Prostate gland (tissue), 2 donors: ENCODE data around the gene PAPPA. TPM values are rescaled to one million over a fixed set of nuclear protein-coding genes. Genes with fewer than 3 reads are reported as not detected.

Experiments
- DNase-seq: peaks from one replicate; pipeline ENCODE4 v3.0.0-alpha.2; 2019; ENCODE audit warnings: low spot score
- H3K27ac ChIP-seq, 2 donors: fragments of 200-600 bp; sonication (generic); 2 replicates each; pipeline ENCODE4 v1.5.1; 2017 to 2019
- H3K27me3 ChIP-seq: fragments of 200-600 bp; sonication (generic); replicated peaks from 2 replicates; pipeline ENCODE4 v1.5.1; 2019; ENCODE audit not compliant: insufficient read depth
- H3K36me3 ChIP-seq, 2 donors: fragments of 200-600 bp; sonication (generic); 1 replicate in 1 of 2; 2 replicates in 1 of 2; pipeline versions ENCODE4 v1.5.1 to v1.8.1; 2017 to 2019
- H3K4me1 ChIP-seq: fragments of 200-600 bp; sonication (generic); replicated peaks from 2 replicates; pipeline ENCODE4 v1.5.1; 2019
- H3K4me3 ChIP-seq, 2 donors: fragments of 200-600 bp; sonication (generic); 2 replicates each; pipeline ENCODE4 v1.5.1; 2017 to 2019
- H3K9me3 ChIP-seq: fragments of 200-600 bp; sonication (generic); 2 replicates; pipeline ENCODE4 v1.5.1; 2017
- CTCF ChIP-seq, 4 experiments: fragments of 200-600 bp in 2 of 4; fragments of 450-650 bp in 2 of 4; sonication (generic) in 2 of 4; IDR thresholded peaks; 1 replicate in 3 of 4; 2 replicates in 1 of 4; pipeline ENCODE4 v1.5.1; 2016 to 2019; ENCODE audit warnings: antibody characterized with exemption in 4 of 4, mild to moderate bottlenecking in 2 of 4, moderate library complexity in 2 of 4
- POLR2A ChIP-seq: fragments of 450-650 bp; IDR thresholded peaks from one replicate; pipeline ENCODE4 v1.6.1; 2016; ENCODE audit warnings: antibody characterized with exemption, mild to moderate bottlenecking
- POLR2AphosphoS5 ChIP-seq: sonication (generic); formaldehyde crosslinking; IDR thresholded peaks from one replicate; pipeline ENCODE4 v1.6.1; 2017; ENCODE audit warnings: antibody characterized with exemption
- WGBS: methylation state at CpG from one replicate; pipeline ENCODE4 v1.1.5; 2018; 5-methylcytosine and 5-hydroxymethylcytosine counted together
- intact Hi-C: fragments of 100-400 bp; cut with DNase I; formaldehyde crosslinking; loops from one replicate; pipeline ENCODE4 v1.14.2; 2022
- total RNA-seq, 2 donors: library from RNA; depleted of rRNA; stranded (reverse); fragments of >200 nt; gene quantifications; one replicate each; pipeline ENCODE4 v1.1.0, GENCODE V29; 2016

The PAPPA gene
- total RNA-seq, 2 donors from 2014 or later, result 0.27 to 1.8 TPM

- Histone ChIP-seq H3K9me3 (no peaks in the 10 kb centered on the region), H3K4me1 (no peaks in the 10 kb centered on the region), H3K27ac (no peak overlapping the region), H3K4me3 (no peak overlapping the region), H3K36me3 (no peaks in the 10 kb centered on the region), H3K27me3 (peaks cover 5% of the 10 kb centered on the region)
- TF ChIP-seq POLR2A (no peak), CTCF (IDR thresholded peaks at IDR 0.05) (no peak), POLR2AphosphoS5 (no peak)
- no peak for DNase-seq
- 89% methylated on average over 2 of the region's 2 CpGs for WGBS
- intact Hi-C loops, result no loop called here
Observed at GRCh38 chr9:116144555-116144954, 9.0 kb upstream of the PAPPA start.

GRCh38 chr9:116145036-116145435 is 8.6 kb upstream of the PAPPA start:
- Histone ChIP-seq H3K27me3 (peaks cover 5% of the 10 kb centered on the region), H3K36me3 (no peaks in the 10 kb centered on the region), H3K9me3 (no peaks in the 10 kb centered on the region), H3K4me3 (no peak overlapping the region), H3K27ac (no peak overlapping the region), H3K4me1 (no peaks in the 10 kb centered on the region)
- DNase-seq, result no peak
- intact Hi-C loops, result no loop called here
- TF ChIP-seq POLR2AphosphoS5, result no peak
- no peak for TF ChIP-seq CTCF (IDR thresholded peaks at IDR 0.05)
- no peak for TF ChIP-seq POLR2A

GRCh38 chr9:116147821-116148220 is 5.8 kb upstream of the PAPPA start:
- no peaks in the 10 kb centered on the region for H3K36me3 ChIP-seq
- no peaks in the 10 kb centered on the region for H3K9me3 ChIP-seq
- WGBS, result 79% methylated on average over 4 of the region's 4 CpGs
- TF ChIP-seq CTCF (IDR thresholded peaks at IDR 0.05) (no peak), POLR2A (no peak), POLR2AphosphoS5 (no peak)
- H3K4me3 ChIP-seq, result no peak overlapping the region
- no peaks in the 10 kb centered on the region for H3K4me1 ChIP-seq
- DNase-seq, result no peak
- intact Hi-C loops, result no loop called here
- no peak overlapping the region for H3K27ac ChIP-seq
- peaks cover 5% of the 10 kb centered on the region for H3K27me3 ChIP-seq

- WGBS, result 25% methylated on average over 4 of the region's 4 CpGs
- Histone ChIP-seq H3K4me3 (no peak overlapping the region), H3K4me1 (no peaks in the 10 kb centered on the region), H3K27me3 (peaks cover 5% of the 10 kb centered on the region), H3K27ac (no peak overlapping the region), H3K36me3 (no peaks in the 10 kb centered on the region), H3K9me3 (no peaks in the 10 kb centered on the region)
- intact Hi-C loops, result loop anchor here (5.0 to 10.0 kb wide), 3 partner anchors 215 to 422 kb away; no protein-coding TSS in a partner anchor
- no peak for TF ChIP-seq POLR2A
- TF ChIP-seq CTCF (IDR thresholded peaks at IDR 0.05), result peak in 2 of 4 experiments; percentile 32 to 33
- TF ChIP-seq POLR2AphosphoS5, result no peak
- DNase-seq, result no peak
Observed at GRCh38 chr9:116149844-116150243, 3.7 kb upstream of the PAPPA start.

- no peak for TF ChIP-seq CTCF (IDR thresholded peaks at IDR 0.05)
- no peak for TF ChIP-seq POLR2AphosphoS5
- no peak for TF ChIP-seq POLR2A
- H3K9me3 ChIP-seq, result no peaks in the 10 kb centered on the region
- H3K27ac ChIP-seq, result no peak overlapping the region
- 67% methylated on average over 4 of the region's 4 CpGs for WGBS
- H3K4me3 ChIP-seq, result no peak overlapping the region
- intact Hi-C loops, result loop anchor here (5.0 to 10.0 kb wide), 3 partner anchors 214 to 421 kb away; no protein-coding TSS in a partner anchor
- no peak for DNase-seq
- H3K36me3 ChIP-seq, result no peaks in the 10 kb centered on the region
- no peaks in the 10 kb centered on the region for H3K27me3 ChIP-seq
- H3K4me1 ChIP-seq, result peaks cover 3% of the 10 kb centered on the region
Observed at GRCh38 chr9:116151199-116151598, 2.4 kb upstream of the PAPPA start.
